SK-N-SH (cell line): Measurements from ENCODE around the gene AGTRAP. TPM values are rescaled to one million over a fixed set of nuclear protein-coding genes. Genes with fewer than 3 reads are reported as not detected.

Experiments used
- CTCF ChIA-PET: fragments of 300-600, 350-600 bp; formaldehyde crosslinking; extraction: SDS; loops from one replicate; lab custom pipeline; 2021; lab: Yijun Ruan, JAX
- POLR2A ChIA-PET: fragments of 350-600 bp; sonication (Branson Sonifier 250); formaldehyde crosslinking; extraction: SDS; loops from one replicate; lab custom pipeline; 2020; ENCODE audit warnings: antibody characterized with exemption, inconsistent platforms; lab: Yijun Ruan, JAX
- DNase-seq: peaks from one replicate; pipeline ENCODE4 v3.0.0; 2012
- H2AFZ ChIP-seq: fragments of 200-600 bp; sonication (generic); 2 replicates; pipeline ENCODE4 v1.8.1; 2016; ENCODE audit warnings: antibody characterized with exemption, mild to moderate bottlenecking, low read depth
- H3F3A ChIP-seq: fragments of 200-600 bp; sonication (generic); replicated peaks from 2 replicates; pipeline ENCODE3; 2016; ENCODE audit warnings: antibody characterized with exemption, mild to moderate bottlenecking; ENCODE audit not compliant: insufficient read depth
- H3K27ac ChIP-seq, 2 experiments: fragments of 200-500 bp in 1 of 2; fragments of 200-600 bp in 1 of 2; sonication (Bioruptor generic) in 1 of 2; sonication (generic), shearing (Covaris generic) in 1 of 2; 2 replicates each; pipeline versions ENCODE4 v1.5.1 to v1.6.1; 2014 to 2016; ENCODE audit warnings: low read depth in 2 of 2, inconsistent platforms in 1 of 2, low read length in 1 of 2, mild to moderate bottlenecking in 1 of 2, mixed read lengths in 1 of 2
- H3K27me3 ChIP-seq: fragments of 200-600 bp; sonication (generic), shearing (Covaris generic); 2 replicates; pipeline ENCODE4 v1.6.1; 2016; ENCODE audit warnings: mixed run types; ENCODE audit not compliant: insufficient read depth
- H3K36me3 ChIP-seq, 2 experiments: fragments of 200-500 bp in 1 of 2; fragments of 200-600 bp in 1 of 2; sonication (Bioruptor generic) in 1 of 2; sonication (generic) in 1 of 2; replicated peaks in 1 of 2; 2 replicates each; pipeline versions ENCODE3 to v1.5.1; 2014 to 2016; ENCODE audit warnings: low read length in 1 of 2, mild to moderate bottlenecking in 1 of 2; ENCODE audit not compliant: insufficient read depth in 2 of 2, control insufficient read depth in 1 of 2
- H3K4me1 ChIP-seq, 2 experiments: fragments of 200-500 bp in 1 of 2; fragments of 200-600 bp in 1 of 2; sonication (Bioruptor generic) in 1 of 2; sonication (generic), shearing (Covaris generic) in 1 of 2; 2 replicates each; pipeline versions ENCODE4 v1.5.1 to v1.6.1; 2014 to 2016; ENCODE audit warnings: low read depth in 1 of 2, low read length in 1 of 2, mixed run types in 1 of 2; ENCODE audit not compliant: insufficient read depth in 2 of 2, control insufficient read depth in 1 of 2
- H3K4me2 ChIP-seq: fragments of 200-600 bp; sonication (generic), shearing (Covaris generic); 2 replicates; pipeline ENCODE4 v1.6.1; 2017; ENCODE audit warnings: mixed run types
- H3K4me3 ChIP-seq, 2 experiments: fragments of 200-500 bp in 1 of 2; fragments of 200-600 bp in 1 of 2; sonication (Bioruptor generic) in 1 of 2; sonication (generic), shearing (Covaris generic) in 1 of 2; 2 replicates each; pipeline versions ENCODE4 v1.5.1 to v1.8.1; 2014 to 2016; ENCODE audit warnings: low read depth in 2 of 2, inconsistent platforms in 1 of 2, low read length in 1 of 2, mild to moderate bottlenecking in 1 of 2, mixed read lengths in 1 of 2, moderate library complexity in 1 of 2
- H3K79me2 ChIP-seq: fragments of 200-600 bp; sonication (generic); 2 replicates; pipeline ENCODE4 v1.8.1; 2017; ENCODE audit warnings: mild to moderate bottlenecking; ENCODE audit not compliant: insufficient read depth
- H3K9ac ChIP-seq: fragments of 200-600 bp; sonication (generic); 2 replicates; pipeline ENCODE4 v1.6.1; 2017; ENCODE audit warnings: mixed run types
- H3K9me2 ChIP-seq: fragments of 200-600 bp; sonication (generic); 2 replicates; pipeline ENCODE4 v1.6.1; 2017; ENCODE audit warnings: mixed run types
- H3K9me3 ChIP-seq: fragments of 200-600 bp; sonication (generic); 2 replicates; pipeline ENCODE4 v1.6.1; 2017; ENCODE audit warnings: mixed run types, mild to moderate bottlenecking, moderate library complexity
- H4K20me1 ChIP-seq: fragments of 200-600 bp; sonication (generic); 2 replicates; pipeline ENCODE4 v1.6.1; 2017; ENCODE audit warnings: mild to moderate bottlenecking, mixed run types; ENCODE audit not compliant: insufficient read depth
- CHD2 ChIP-seq: fragments of 150-350 bp; IDR thresholded peaks from 2 replicates; pipeline ENCODE4 v1.6.1; 2018; ENCODE audit warnings: low read length; ENCODE audit not compliant: partially characterized antibody
- EP300 ChIP-seq, 2 experiments: IDR thresholded peaks; 2 replicates each; pipeline versions ENCODE4 v1.4.0 to v1.6.1; 2012; ENCODE audit warnings: borderline replicate concordance in 1 of 2, low read depth in 1 of 2, low read length in 1 of 2
- EZH2phosphoT487 ChIP-seq: fragments of 200-600 bp; sonication (generic); IDR thresholded peaks from 2 replicates; pipeline ENCODE4 v1.6.1; 2017; ENCODE audit warnings: low read depth, mixed run types, mild to moderate bottlenecking, antibody characterized with exemption, moderate library complexity, borderline replicate concordance
- FOXJ3 ChIP-seq: sonication (generic); formaldehyde crosslinking; IDR thresholded peaks from 2 replicates; pipeline ENCODE4 v1.5.1; 2020; ENCODE audit warnings: mild to moderate bottlenecking, missing genetic modification reagents
- FOXM1 ChIP-seq: IDR thresholded peaks from 2 replicates; pipeline ENCODE4 v1.4.0; 2012; ENCODE audit warnings: low read depth, mild to moderate bottlenecking
- MXI1 ChIP-seq: IDR thresholded peaks from 2 replicates; pipeline ENCODE4 v1.6.1; 2012; ENCODE audit warnings: mild to moderate bottlenecking, low read depth, low read length, improper control_type of control experiment
- NFIC ChIP-seq: IDR thresholded peaks from 2 replicates; pipeline ENCODE4 v1.4.0; 2012; ENCODE audit warnings: borderline replicate concordance
- SIN3A ChIP-seq: IDR thresholded peaks from 2 replicates; pipeline ENCODE4 v1.6.1; 2012; ENCODE audit warnings: low read depth, mild to moderate bottlenecking, low read length, moderate library complexity, borderline replicate concordance
- YY1 ChIP-seq: IDR thresholded peaks from 2 replicates; pipeline ENCODE4 v1.4.0; 2012; ENCODE audit warnings: low read depth, mild to moderate bottlenecking
- WGBS: methylation state at CpG from one replicate; pipeline ENCODE4 v1.1.6; 2017; ENCODE audit warnings: low lambda C conversion rate; 5-methylcytosine and 5-hydroxymethylcytosine counted together
- polyA plus RNA-seq, 3 experiments: library from polyadenylated mRNA; depleted of rRNA; stranded (reverse); fragments of >200 nt; gene quantifications; 2 replicates each; pipeline ENCODE4 v1.2.3, GENCODE V29; 2012
- TF ChIP-seq, protein P1 (sequence below): fragments of 200-600 bp; sonication (generic); IDR thresholded peaks from 2 replicates; pipeline ENCODE4 v1.6.1; 2017; ENCODE audit warnings: antibody characterized with exemption, mild to moderate bottlenecking, moderate library complexity
- TF ChIP-seq, protein P2 (sequence below): fragments of 150-350 bp; IDR thresholded peaks from 2 replicates; pipeline ENCODE4 v1.6.1; 2017; ENCODE audit warnings: antibody characterized with exemption, low read length, low read depth, borderline replicate concordance
- TF ChIP-seq, protein P3 (sequence below): IDR thresholded peaks from 2 replicates; pipeline ENCODE4 v1.6.1; 2012; ENCODE audit warnings: mild to moderate bottlenecking, low read depth, low read length, moderate library complexity

Gene AGTRAP
- polyA plus RNA-seq, 1 of the 3 experiments (the other 2 are of a cell fraction): 66.2 TPM

DNA sequence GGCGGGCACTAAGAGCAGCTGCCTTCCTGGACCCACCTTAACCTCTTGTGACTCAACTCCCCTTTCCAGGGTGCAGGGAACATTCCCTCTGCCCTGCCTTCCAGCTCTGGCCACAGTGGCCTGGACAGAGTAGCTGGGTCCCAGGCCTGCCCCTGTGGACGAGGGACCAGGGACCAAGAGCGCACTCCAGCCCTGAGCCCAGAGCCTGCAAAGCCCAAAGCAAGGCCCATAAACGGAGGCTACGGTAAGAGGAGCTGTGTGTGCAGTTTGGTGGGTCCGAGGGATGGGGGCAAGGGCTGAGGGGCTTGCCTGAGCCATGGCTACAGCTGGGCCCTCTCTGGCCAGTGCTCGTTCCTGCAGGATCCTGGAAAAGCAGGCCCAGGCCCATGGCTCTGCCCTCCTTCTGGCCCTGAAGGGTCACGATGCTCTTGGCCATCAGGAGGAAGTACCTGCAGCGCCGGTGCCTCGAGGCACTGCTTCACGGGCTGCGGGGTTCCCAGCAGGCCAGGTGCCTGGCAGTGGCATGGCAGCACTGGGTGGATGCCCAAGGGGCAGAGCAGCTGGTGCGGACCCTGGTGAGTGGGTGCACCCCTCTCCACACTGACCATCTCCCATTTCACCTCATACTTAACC is 52.0 kb downstream of the AGTRAP start:
- WGBS: 74% methylated on average over 3 of the region's 14 CpGs
- POLR2A ChIA-PET: interaction anchor here (2.1 kb wide), 1 partner anchor 15 kb away, joined by 8 read pairs; no protein-coding TSS in a partner anchor
- Histone ChIP-seq H3K27ac (no peak overlapping the region), H3K9ac (no peak overlapping the region), H3K36me3 (peaks cover 0 to 3% of the 10 kb centered on the region in 2 experiments), H3K9me2 (no peaks in the 10 kb centered on the region), H3K4me1 (peaks cover 0 to 18% of the 10 kb centered on the region in 2 experiments; a peak in 1 of 4 replicates), H3F3A (peaks cover 4% of the 10 kb centered on the region), H2AFZ (no peak overlapping the region), H3K4me3 (no peak overlapping the region), H4K20me1 (no peaks in the 10 kb centered on the region), H3K9me3 (no peaks in the 10 kb centered on the region), H3K79me2 (no peaks in the 10 kb centered on the region), H3K27me3 (no peaks in the 10 kb centered on the region), H3K4me2 (no peak overlapping the region)
- no peak for DNase-seq
- CTCF ChIA-PET: interaction anchor here (1.2 to 4.7 kb wide), 4 partner anchors 9 to 750 kb away, joined by 3 to 35 read pairs (median 4); partner anchors contain the start of gene FBXO6
- TF ChIP-seq FOXM1: no peak
- TF ChIP-seq YY1: no peak
- TF ChIP-seq FOXJ3 (CRISPR knock-in tag): no peak
- TF ChIP-seq SIN3A: no peak
- TF ChIP-seq, protein P1, sequence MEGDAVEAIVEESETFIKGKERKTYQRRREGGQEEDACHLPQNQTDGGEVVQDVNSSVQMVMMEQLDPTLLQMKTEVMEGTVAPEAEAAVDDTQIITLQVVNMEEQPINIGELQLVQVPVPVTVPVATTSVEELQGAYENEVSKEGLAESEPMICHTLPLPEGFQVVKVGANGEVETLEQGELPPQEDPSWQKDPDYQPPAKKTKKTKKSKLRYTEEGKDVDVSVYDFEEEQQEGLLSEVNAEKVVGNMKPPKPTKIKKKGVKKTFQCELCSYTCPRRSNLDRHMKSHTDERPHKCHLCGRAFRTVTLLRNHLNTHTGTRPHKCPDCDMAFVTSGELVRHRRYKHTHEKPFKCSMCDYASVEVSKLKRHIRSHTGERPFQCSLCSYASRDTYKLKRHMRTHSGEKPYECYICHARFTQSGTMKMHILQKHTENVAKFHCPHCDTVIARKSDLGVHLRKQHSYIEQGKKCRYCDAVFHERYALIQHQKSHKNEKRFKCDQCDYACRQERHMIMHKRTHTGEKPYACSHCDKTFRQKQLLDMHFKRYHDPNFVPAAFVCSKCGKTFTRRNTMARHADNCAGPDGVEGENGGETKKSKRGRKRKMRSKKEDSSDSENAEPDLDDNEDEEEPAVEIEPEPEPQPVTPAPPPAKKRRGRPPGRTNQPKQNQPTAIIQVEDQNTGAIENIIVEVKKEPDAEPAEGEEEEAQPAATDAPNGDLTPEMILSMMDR: no peak
- TF ChIP-seq, protein P2, sequence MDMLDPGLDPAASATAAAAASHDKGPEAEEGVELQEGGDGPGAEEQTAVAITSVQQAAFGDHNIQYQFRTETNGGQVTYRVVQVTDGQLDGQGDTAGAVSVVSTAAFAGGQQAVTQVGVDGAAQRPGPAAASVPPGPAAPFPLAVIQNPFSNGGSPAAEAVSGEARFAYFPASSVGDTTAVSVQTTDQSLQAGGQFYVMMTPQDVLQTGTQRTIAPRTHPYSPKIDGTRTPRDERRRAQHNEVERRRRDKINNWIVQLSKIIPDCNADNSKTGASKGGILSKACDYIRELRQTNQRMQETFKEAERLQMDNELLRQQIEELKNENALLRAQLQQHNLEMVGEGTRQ: no peak
- no peak for TF ChIP-seq NFIC
- TF ChIP-seq EZH2phosphoT487: no peak
- TF ChIP-seq MXI1: no peak
- TF ChIP-seq, protein P3, sequence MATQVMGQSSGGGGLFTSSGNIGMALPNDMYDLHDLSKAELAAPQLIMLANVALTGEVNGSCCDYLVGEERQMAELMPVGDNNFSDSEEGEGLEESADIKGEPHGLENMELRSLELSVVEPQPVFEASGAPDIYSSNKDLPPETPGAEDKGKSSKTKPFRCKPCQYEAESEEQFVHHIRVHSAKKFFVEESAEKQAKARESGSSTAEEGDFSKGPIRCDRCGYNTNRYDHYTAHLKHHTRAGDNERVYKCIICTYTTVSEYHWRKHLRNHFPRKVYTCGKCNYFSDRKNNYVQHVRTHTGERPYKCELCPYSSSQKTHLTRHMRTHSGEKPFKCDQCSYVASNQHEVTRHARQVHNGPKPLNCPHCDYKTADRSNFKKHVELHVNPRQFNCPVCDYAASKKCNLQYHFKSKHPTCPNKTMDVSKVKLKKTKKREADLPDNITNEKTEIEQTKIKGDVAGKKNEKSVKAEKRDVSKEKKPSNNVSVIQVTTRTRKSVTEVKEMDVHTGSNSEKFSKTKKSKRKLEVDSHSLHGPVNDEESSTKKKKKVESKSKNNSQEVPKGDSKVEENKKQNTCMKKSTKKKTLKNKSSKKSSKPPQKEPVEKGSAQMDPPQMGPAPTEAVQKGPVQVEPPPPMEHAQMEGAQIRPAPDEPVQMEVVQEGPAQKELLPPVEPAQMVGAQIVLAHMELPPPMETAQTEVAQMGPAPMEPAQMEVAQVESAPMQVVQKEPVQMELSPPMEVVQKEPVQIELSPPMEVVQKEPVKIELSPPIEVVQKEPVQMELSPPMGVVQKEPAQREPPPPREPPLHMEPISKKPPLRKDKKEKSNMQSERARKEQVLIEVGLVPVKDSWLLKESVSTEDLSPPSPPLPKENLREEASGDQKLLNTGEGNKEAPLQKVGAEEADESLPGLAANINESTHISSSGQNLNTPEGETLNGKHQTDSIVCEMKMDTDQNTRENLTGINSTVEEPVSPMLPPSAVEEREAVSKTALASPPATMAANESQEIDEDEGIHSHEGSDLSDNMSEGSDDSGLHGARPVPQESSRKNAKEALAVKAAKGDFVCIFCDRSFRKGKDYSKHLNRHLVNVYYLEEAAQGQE: no peak
- TF ChIP-seq EP300 (IDR thresholded peaks at IDR 0.05; ENCODE audit: borderline replicate concordance in 1 of 2, low read depth in 1 of 2, low read length in 1 of 2): no peak
- no peak for TF ChIP-seq CHD2
